Body of pancreas (tissue), 4 donors: Measurements from ENCODE around the gene ZNF597.

Source experiments
- CTCF ChIP-seq, 7 experiments: fragments of 450-650 bp in 4 of 7; fragments of 200-600 bp in 3 of 7; sonication (generic) in 3 of 7; IDR thresholded peaks; one replicate each; pipeline ENCODE4 v1.5.1; 2016 to 2019; ENCODE audit warnings: antibody characterized with exemption in 7 of 7
- POLR2A ChIP-seq, 3 donors: fragments of 450-650 bp; IDR thresholded peaks; one replicate each; pipeline ENCODE4 v1.6.1; 2016; ENCODE audit warnings: antibody characterized with exemption in 3 of 3, mild to moderate bottlenecking in 2 of 3

DNA sequence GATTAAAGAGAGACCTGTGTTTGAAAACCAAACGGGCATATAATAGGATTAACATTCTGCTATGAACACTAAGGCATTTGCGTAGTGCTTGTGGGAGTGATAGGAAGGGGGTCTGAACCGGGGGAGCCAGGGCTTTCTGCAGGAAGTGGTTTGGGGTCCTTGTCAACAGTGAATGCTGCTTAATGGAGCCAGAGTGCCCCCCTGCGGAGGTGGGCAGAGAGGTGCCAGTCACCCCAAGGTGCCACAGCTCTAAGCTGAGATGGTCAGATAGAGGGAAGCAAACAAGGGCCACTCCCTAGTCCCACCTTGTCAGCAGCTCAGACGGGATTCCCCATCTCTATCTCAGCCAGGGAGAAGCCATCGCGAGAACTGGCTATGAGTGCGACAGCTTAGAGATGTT is 17.8 kb upstream of the ZNF597 start:
- no peak for TF ChIP-seq POLR2A (IDR thresholded peaks at IDR 0.05)
- no peak for TF ChIP-seq CTCF (IDR thresholded peaks at IDR 0.05)
